Stimulated activated CD8-positive, alpha-beta memory T cell treated with anti-CD3 and anti-CD28 coated beads, Interleukin-15, amount 100 ng/mL, for 24 hours (primary cell): Measurements from ENCODE around the gene HARBI1.

Experiments used
- DNase-seq: peaks from one replicate; pipeline ENCODE4 v3.0.0-alpha.2; 2020; ENCODE audit warnings: low read depth

Gene HARBI1

GRCh38 chr11:46617134-46617971, at the start of gene HARBI1, which contains the start of gene ATG13:
HARBI1 (minus strand) TSS chr11:46617227; CDS start chr11:46616237, 990 bp downstream.
ATG13 (plus strand) TSS chr11:46617553; CDS start chr11:46644292, 26,739 bp downstream.
- DNase-seq, result peak; percentile 90

- DNase-seq, result no peak
Observed at GRCh38 chr11:46666516-46666915, 49.5 kb upstream of the HARBI1 start.

GRCh38 chr11:46665356-46665755, 48.3 kb upstream of the HARBI1 start:
- DNase-seq, result no peak

GRCh38 chr11:46664612-46665011, 47.6 kb upstream of the HARBI1 start:
- no peak for DNase-seq

GRCh38 chr11:46663277-46663940, 46.4 kb upstream of the HARBI1 start:
- no peak for DNase-seq

- no peak for DNase-seq
Observed at GRCh38 chr11:46662366-46662765, 45.3 kb upstream of the HARBI1 start.

- no peak for DNase-seq
Observed at GRCh38 chr11:46661836-46662235, 44.8 kb upstream of the HARBI1 start.

GRCh38 chr11:46659908-46660307, 42.9 kb upstream of the HARBI1 start:
- DNase-seq, result no peak

GRCh38 chr11:46658259-46658658, 41.2 kb upstream of the HARBI1 start:
- no peak for DNase-seq

GRCh38 chr11:46657186-46657585, 40.2 kb upstream of the HARBI1 start:
- DNase-seq, result no peak

- no peak for DNase-seq
Observed at GRCh38 chr11:46655631-46656030, 38.6 kb upstream of the HARBI1 start.

GRCh38 chr11:46649180-46649738, 32.2 kb upstream of the HARBI1 start:
- no peak for DNase-seq

GRCh38 chr11:46643986-46644385, 27.0 kb upstream of the HARBI1 start:
- DNase-seq, result no peak

GRCh38 chr11:46643531-46643930, 26.5 kb upstream of the HARBI1 start:
- DNase-seq, result no peak

GRCh38 chr11:46642627-46643335, 25.8 kb upstream of the HARBI1 start:
- DNase-seq, result no peak

- DNase-seq, result no peak
Observed at GRCh38 chr11:46641639-46642038, 24.6 kb upstream of the HARBI1 start.

GRCh38 chr11:46640036-46640788, 23.2 kb upstream of the HARBI1 start:
- DNase-seq, result no peak

- no peak for DNase-seq
Observed at GRCh38 chr11:46639197-46639839, 22.3 kb upstream of the HARBI1 start.

GRCh38 chr11:46637546-46637945, 20.5 kb upstream of the HARBI1 start:
- DNase-seq, result no peak

GRCh38 chr11:46635557-46636139, 18.6 kb upstream of the HARBI1 start:
- DNase-seq, result no peak
